SKM-1 (cell line): ENCODE measurements around the gene FMN2.
A peak's percentile ranks its signal among the peaks of the same experiment; 100 is the strongest.
"Not testable (repeated sequence)": the region's sequence is repeated elsewhere in the genome, so short reads cannot be mapped to it uniquely, and the experiment has no call there.

Experiments used
- DNase-seq: peaks from one replicate; lab custom pipeline; 2025; ENCODE audit not compliant: unreplicated experiment; lab: John Stamatoyannopoulos, UW

FMN2 gene

DNA sequence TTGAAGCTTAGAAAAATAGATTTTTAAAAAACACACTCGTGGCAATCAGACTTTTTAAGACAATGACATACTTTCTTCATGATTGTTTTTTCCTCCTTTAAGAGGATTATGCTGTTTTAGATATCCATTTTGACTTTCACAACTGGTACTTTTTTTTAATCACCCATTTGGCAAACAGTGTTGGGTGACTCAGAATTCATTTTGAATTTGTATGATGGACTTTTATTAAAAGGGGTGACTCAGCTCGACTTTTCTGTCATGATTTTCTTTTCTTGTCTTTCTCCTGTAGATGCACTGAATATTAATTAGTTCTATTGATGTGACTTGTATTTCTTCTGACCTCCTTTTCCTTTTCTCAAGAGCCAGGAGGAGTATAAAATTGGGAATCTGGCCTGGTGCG lies 44.7 kb downstream of the FMN2 start:
- no peak for DNase-seq

DNA sequence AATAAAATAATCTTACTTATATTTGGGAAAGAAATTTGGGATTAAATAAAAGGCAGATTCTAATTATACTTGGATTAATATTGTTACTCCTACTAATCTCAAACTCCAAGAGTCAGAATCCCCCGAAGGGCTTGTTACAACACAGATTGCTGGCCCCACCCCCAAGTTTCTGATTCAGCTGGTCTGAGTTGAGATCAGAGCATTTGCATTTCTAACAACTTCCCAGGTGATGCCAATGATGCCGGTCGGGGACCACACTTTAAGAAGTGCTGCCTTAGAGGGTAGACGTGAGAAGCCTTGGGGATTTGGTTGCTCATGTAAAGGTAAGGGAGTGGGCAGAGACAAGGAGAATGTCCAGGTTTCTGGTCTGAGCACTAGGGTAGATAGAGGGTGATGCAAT lies 47.2 kb downstream of the FMN2 start:
- no peak for DNase-seq

GRCh38 chr1:240139511-240139910 lies 47.8 kb downstream of the FMN2 start:
- DNase-seq: no peak

- no peak for DNase-seq
Observed at GRCh38 chr1:240145120-240145519, 53.4 kb downstream of the FMN2 start.

- DNase-seq: no peak
Observed at GRCh38 chr1:240148333-240148732, 56.6 kb downstream of the FMN2 start.

- DNase-seq: peak; percentile 49
Observed at GRCh38 chr1:240149484-240150094, 57.9 kb downstream of the FMN2 start.

- DNase-seq: no peak
Observed at GRCh38 chr1:240151136-240151735, 59.6 kb downstream of the FMN2 start.

- no peak for DNase-seq
Observed at GRCh38 chr1:240152611-240153297, 61.1 kb downstream of the FMN2 start.

DNA sequence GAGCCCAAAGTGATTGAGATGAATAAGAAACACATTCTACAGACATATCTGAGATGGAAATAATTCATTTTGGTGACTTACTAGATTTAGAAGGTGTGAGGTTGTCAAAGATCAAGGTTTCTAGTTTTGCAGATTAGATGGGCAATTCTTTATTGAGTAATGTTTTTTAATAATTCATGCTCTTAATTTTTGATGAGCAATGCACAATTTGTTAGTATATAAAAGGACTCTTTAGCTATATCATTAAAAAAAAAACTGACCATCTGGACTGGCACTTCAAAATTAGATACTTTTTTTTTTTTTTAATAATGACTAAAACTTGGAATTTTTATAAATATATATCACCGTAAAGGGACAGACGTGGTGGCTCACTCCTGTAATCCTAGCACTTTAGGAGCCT lies 63.9 kb downstream of the FMN2 start:
- no peak for DNase-seq

DNA sequence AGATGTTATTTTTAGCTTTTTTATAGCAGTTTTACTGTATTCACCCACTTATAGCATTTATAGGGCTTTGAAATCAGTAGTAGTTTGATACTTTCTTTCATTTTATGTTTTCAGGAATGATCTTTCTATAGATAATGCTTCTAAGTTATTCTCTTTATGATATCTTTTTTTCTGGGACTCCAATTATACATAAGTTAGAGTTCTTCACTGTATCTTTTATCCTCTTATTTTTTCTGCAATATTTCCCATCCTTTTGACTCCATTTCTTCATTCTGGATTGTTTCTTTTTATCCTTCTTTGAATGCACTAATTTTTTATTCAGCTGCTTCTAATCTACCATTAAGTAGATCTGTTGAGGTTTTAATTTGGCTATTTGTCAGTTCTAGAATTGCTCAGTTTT lies 73.1 kb downstream of the FMN2 start:
- no peak for DNase-seq

- no peak for DNase-seq
Observed at GRCh38 chr1:240169188-240169587, 77.5 kb downstream of the FMN2 start.

GRCh38 chr1:240170266-240170665 lies 78.6 kb downstream of the FMN2 start:
- no peak for DNase-seq

- DNase-seq: no peak
Observed at GRCh38 chr1:240170806-240171205, 79.1 kb downstream of the FMN2 start.

DNA sequence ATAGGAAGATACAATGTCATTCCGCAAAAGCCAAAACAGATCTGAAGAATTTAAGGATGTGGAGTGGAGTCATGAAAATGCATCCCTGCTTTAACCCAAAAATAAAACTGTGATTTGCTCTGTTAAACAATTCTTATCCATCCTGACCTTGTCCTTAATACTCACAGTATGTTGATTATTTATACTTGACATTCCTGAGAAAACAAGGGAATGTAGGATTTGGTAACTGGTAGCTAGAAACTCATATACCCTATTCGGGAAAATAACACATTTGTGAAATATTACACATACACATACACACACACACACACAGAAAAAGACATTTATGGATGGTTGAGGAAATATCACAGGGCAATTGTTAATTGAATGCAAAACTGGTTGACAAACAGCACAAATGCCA lies 80.2 kb downstream of the FMN2 start:
- DNase-seq: no peak

- DNase-seq: no peak
Observed at GRCh38 chr1:240173836-240174235, 82.2 kb downstream of the FMN2 start.

- peak; percentile 30 for DNase-seq
Observed at GRCh38 chr1:240174734-240175133, 83.1 kb downstream of the FMN2 start.

DNA sequence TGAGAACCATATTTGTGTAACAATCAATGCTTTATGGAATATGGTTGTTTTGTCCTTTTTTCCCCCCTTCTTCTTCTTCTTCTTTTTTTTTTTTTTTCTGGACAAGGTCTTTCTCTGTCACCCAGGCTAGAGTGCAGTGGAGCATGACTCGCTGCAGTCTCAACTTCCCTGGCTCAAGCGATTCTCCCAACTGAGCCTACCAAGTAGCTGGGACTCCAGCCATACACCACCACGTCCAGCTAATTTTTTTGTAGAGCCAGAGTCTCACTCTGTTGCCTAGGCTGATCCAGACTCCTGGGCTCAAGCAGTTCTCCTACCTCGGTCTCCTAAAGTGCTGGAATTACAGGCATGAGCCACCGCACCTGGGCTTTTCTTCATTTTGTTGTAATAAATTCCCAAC lies 86.7 kb downstream of the FMN2 start:
- no peak for DNase-seq

GRCh38 chr1:240184682-240185081 lies 93.0 kb downstream of the FMN2 start:
- not testable (repeated sequence) for DNase-seq

DNA sequence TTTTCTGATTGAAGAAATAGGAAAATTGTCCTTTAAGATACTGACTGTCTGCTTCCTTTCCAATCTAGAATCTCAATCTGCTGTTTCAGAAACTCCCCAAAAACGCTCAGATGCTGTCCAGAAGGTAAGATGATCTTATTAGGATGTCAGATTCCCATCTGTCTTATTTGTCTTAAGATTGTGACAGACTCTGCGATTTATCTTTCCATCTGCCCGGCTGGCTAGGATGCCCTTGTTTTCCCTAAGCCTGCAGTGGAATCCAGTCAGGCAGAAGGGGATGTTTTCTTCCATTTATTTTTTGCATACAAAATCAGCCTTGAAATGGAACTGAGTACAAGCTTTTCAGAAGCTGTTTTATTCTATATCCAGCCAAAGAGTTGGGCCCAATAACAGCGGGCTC lies 96.5 kb downstream of the FMN2 start:
- no peak for DNase-seq

DNA sequence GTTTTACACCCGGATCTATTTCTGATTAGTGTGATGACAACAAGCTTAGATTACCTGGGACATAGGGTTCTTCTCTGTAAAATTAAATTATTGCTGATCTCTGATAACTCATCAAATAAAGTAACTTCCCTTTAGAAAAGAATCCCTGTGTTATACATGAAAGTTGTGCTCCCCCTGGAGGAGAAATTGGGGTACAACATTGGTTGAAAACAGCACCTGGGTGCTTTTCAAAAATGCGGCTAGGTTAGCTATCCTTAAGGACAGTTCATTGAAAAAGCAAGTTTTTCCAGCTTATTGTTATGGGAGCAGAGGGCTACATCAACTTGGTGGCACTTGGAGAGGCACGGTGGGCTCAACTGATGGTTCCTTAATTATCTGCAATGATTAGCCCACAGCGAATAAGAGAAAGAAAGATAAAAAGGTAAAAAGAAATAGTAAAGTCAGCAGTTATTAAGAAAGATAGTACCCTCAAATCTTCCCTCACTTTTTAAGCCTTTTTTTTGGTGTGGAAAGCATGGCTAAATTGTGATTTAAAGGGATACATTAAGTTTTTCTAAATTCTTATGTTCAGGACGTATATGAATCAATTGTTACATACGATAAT lies 97.8 kb downstream of the FMN2 start:
- DNase-seq: peak; percentile 36

DNA sequence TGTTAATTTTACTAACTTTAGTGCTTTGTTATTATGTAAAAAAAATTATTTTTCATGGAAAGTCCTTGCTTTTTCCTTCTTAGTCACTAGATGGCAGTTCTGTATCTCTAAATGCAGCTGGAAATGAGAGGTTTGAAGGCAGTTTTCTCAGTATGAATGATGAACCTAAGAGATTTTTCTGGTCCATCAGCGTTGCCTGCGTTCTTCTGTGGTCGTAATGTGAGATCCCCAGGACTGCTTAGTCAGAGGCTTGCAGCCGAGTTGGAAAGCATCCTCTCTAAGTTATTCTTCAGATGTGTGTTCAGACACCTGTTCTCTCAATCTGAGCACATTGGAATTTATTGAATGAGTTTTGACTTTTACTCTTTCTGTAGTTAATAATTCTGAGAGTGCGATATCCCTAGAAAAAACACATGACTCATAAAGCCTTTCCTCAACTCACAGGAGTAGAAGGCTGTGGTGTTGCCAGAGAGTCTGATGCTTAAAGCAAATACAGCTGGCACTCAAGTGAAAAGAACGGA lies 99.3 kb downstream of the FMN2 start:
- DNase-seq: peak; percentile 46

GRCh38 chr1:240192851-240193250 lies 101.2 kb downstream of the FMN2 start:
- DNase-seq: no peak
